Breast epithelium (tissue), 3 donors: ENCODE measurements around the gene ZNF207.

Experiments
- CTCF ChIP-seq, 3 donors: fragments of 450-650 bp; IDR thresholded peaks; one replicate each; pipeline ENCODE4 v1.5.1; 2016 to 2017; ENCODE audit warnings: antibody characterized with exemption in 3 of 3, mild to moderate bottlenecking in 3 of 3, moderate library complexity in 3 of 3
- POLR2A ChIP-seq: fragments of 450-650 bp; IDR thresholded peaks from one replicate; pipeline ENCODE4 v1.6.1; 2016; ENCODE audit warnings: antibody characterized with exemption, mild to moderate bottlenecking, moderate library complexity
- POLR2AphosphoS5 ChIP-seq, 3 donors: sonication (generic); formaldehyde crosslinking; IDR thresholded peaks; one replicate each; pipeline ENCODE4 v1.6.1; 2017; ENCODE audit warnings: antibody characterized with exemption in 3 of 3

- TF ChIP-seq POLR2AphosphoS5 (IDR thresholded peaks at IDR 0.05) = no peak
- TF ChIP-seq CTCF (IDR thresholded peaks at IDR 0.05) = no peak
- no peak for TF ChIP-seq POLR2A
Observed at GRCh38 chr17:32342603-32343325, 7.2 kb upstream of the ZNF207 start.
